HG02885 (cell line): ENCODE results near the gene GPR139.

ENCODE experiments used
- ATAC-seq: cut with Tn5 transposase; IDR thresholded peaks from one replicate; pipeline ENCODE4 v1.9.1; 2021; ENCODE audit warnings: mild to moderate bottlenecking; ENCODE audit not compliant: unreplicated experiment, poor library complexity

The GPR139 gene

GRCh38 chr16:20061132-20061531, 12.6 kb downstream of the GPR139 start:
- ATAC-seq: no peak

- no peak for ATAC-seq
These were observed 17.3 kb downstream of the GPR139 start for GRCh38 chr16:20056436-20056835.

- no peak for ATAC-seq
These were observed 20.4 kb downstream of the GPR139 start for GRCh38 chr16:20053336-20053735.

GRCh38 chr16:20051611-20052010, 22.1 kb downstream of the GPR139 start:
- ATAC-seq: no peak

- ATAC-seq: no peak
These were observed 22.5 kb downstream of the GPR139 start for GRCh38 chr16:20051147-20051546.

- no peak for ATAC-seq
These were observed 23.9 kb downstream of the GPR139 start for GRCh38 chr16:20049831-20050230.

GRCh38 chr16:20045886-20046285, 27.8 kb downstream of the GPR139 start:
- no peak for ATAC-seq

- no peak for ATAC-seq
These were observed 30.8 kb downstream of the GPR139 start for GRCh38 chr16:20042848-20043247.

GRCh38 chr16:20041924-20042596, 31.6 kb downstream of the GPR139 start:
- no peak for ATAC-seq

GRCh38 chr16:20040011-20040410, 33.7 kb downstream of the GPR139 start:
- ATAC-seq: no peak

- no peak for ATAC-seq
These were observed 44.1 kb downstream of the GPR139 start for GRCh38 chr16:20029611-20030010.

- ATAC-seq: no peak
These were observed 47.2 kb downstream of the GPR139 start for GRCh38 chr16:20026361-20027072.

- no peak for ATAC-seq
These were observed 50.5 kb downstream of the GPR139 start for GRCh38 chr16:20023190-20023589.

- no peak for ATAC-seq
These were observed 52.7 kb downstream of the GPR139 start for GRCh38 chr16:20020976-20021375.

GRCh38 chr16:20020083-20020482, 53.6 kb downstream of the GPR139 start:
- ATAC-seq: no peak

- no peak for ATAC-seq
These were observed 57.5 kb downstream of the GPR139 start for GRCh38 chr16:20016234-20016633.

GRCh38 chr16:20004931-20005330, 68.8 kb downstream of the GPR139 start:
- no peak for ATAC-seq

- no peak for ATAC-seq
These were observed 70.8 kb downstream of the GPR139 start for GRCh38 chr16:20002936-20003335.

- no peak for ATAC-seq
These were observed 71.6 kb downstream of the GPR139 start for GRCh38 chr16:20001856-20002707.

- ATAC-seq: no peak
These were observed 76.0 kb downstream of the GPR139 start for GRCh38 chr16:19997734-19998133.

- no peak for ATAC-seq
These were observed 76.4 kb downstream of the GPR139 start for GRCh38 chr16:19997264-19997663.
